H9 (cell line): ENCODE measurements around the gene TP53BP1. TPM values are rescaled to one million over a fixed set of nuclear protein-coding genes. Genes with fewer than 3 reads are reported as not detected.

Experiments used
- DNase-seq: peaks from one replicate; pipeline ENCODE4 v3.0.0-alpha.2; 2017
- H2AFZ ChIP-seq: one replicate; pipeline ENCODE4 v1.6.1; 2013; ENCODE audit warnings: mild to moderate bottlenecking, low read length, control low read depth, moderate library complexity
- H2AK5ac ChIP-seq: 2 replicates; pipeline ENCODE4 v1.6.1; 2013; ENCODE audit warnings: low read length, control low read depth, mixed read lengths; ENCODE audit not compliant: insufficient read length
- H2BK120ac ChIP-seq: one replicate; pipeline ENCODE4 v1.6.1; 2013; ENCODE audit warnings: low read depth, mild to moderate bottlenecking, low read length, control low read depth, inconsistent platforms; ENCODE audit not compliant: poor library complexity, severe bottlenecking
- H2BK12ac ChIP-seq: 2 replicates; pipeline ENCODE4 v1.6.1; 2013; ENCODE audit warnings: low read length, control low read depth, mixed read lengths, low read depth; ENCODE audit not compliant: insufficient read length
- H2BK15ac ChIP-seq: 2 replicates; pipeline ENCODE4 v1.6.1; 2013; ENCODE audit warnings: low read depth, low read length, control low read depth
- H2BK20ac ChIP-seq: one replicate; pipeline ENCODE4 v1.6.1; 2013; ENCODE audit warnings: low read depth, mild to moderate bottlenecking, low read length, control low read depth, inconsistent platforms; ENCODE audit not compliant: poor library complexity, severe bottlenecking
- H2BK5ac ChIP-seq: 2 replicates; pipeline ENCODE4 v1.6.1; 2013; ENCODE audit warnings: low read length, control low read depth, mixed read lengths; ENCODE audit not compliant: insufficient read length
- H3K14ac ChIP-seq: 2 replicates; pipeline ENCODE4 v1.6.1; 2013; ENCODE audit warnings: low read length, control low read depth; ENCODE audit not compliant: insufficient read depth
- H3K18ac ChIP-seq: 2 replicates; pipeline ENCODE4 v1.6.1; 2013; ENCODE audit warnings: low read depth, mild to moderate bottlenecking, mixed read lengths, low read length, control low read depth; ENCODE audit not compliant: insufficient read length
- H3K23ac ChIP-seq: 2 replicates; pipeline ENCODE4 v1.6.1; 2013; ENCODE audit warnings: low read length, control low read depth, mixed read lengths, low read depth; ENCODE audit not compliant: insufficient read length
- H3K23me2 ChIP-seq: 2 replicates; pipeline ENCODE4 v1.6.1; 2013; ENCODE audit warnings: low read depth, mild to moderate bottlenecking, mixed read lengths, low read length, control low read depth; ENCODE audit not compliant: insufficient read length, poor library complexity, severe bottlenecking
- H3K27ac ChIP-seq: 2 replicates; pipeline ENCODE4 v1.5.1; 2013; ENCODE audit warnings: low read length, control low read depth, mixed read lengths, low read depth; ENCODE audit not compliant: insufficient read length
- H3K27me3 ChIP-seq: 2 replicates; pipeline ENCODE4 v1.6.1; 2013; ENCODE audit warnings: low read length, control low read depth, inconsistent platforms; ENCODE audit not compliant: insufficient read depth
- H3K4ac ChIP-seq: 2 replicates; pipeline ENCODE4 v1.6.1; 2013; ENCODE audit warnings: low read depth, mild to moderate bottlenecking, control low read depth, inconsistent platforms, low read length, moderate library complexity
- H3K4me1 ChIP-seq: 2 replicates; pipeline ENCODE4 v1.6.1; 2013; ENCODE audit warnings: low read length, control low read depth, inconsistent platforms; ENCODE audit not compliant: insufficient read depth
- H3K4me2 ChIP-seq: 2 replicates; pipeline ENCODE4 v1.6.1; 2013; ENCODE audit warnings: low read length, control low read depth, mixed read lengths; ENCODE audit not compliant: insufficient read length, insufficient read depth
- H3K56ac ChIP-seq: 2 replicates; pipeline ENCODE4 v1.6.1; 2013; ENCODE audit warnings: low read depth, mild to moderate bottlenecking, mixed read lengths, low read length, control low read depth; ENCODE audit not compliant: insufficient read length
- H3K79me1 ChIP-seq: 2 replicates; pipeline ENCODE4 v1.6.1; 2013; ENCODE audit warnings: low read depth, mild to moderate bottlenecking, moderate library complexity, low read length, control low read depth, inconsistent platforms; ENCODE audit not compliant: insufficient read depth, poor library complexity, severe bottlenecking
- H3K79me2 ChIP-seq: 2 replicates; pipeline ENCODE4 v1.6.1; 2013; ENCODE audit warnings: low read length, control low read depth, inconsistent platforms; ENCODE audit not compliant: insufficient read depth
- H3K9ac ChIP-seq: 2 replicates; pipeline ENCODE4 v1.6.1; 2013; ENCODE audit warnings: low read length, control low read depth, mixed read lengths; ENCODE audit not compliant: insufficient read length; ENCODE audit errors: extremely low read depth
- H3K9me3 ChIP-seq: one replicate; pipeline ENCODE4 v1.6.1; 2013; ENCODE audit warnings: low read depth, low read length, inconsistent platforms; ENCODE audit not compliant: control insufficient read depth
- H3T11ph ChIP-seq: one replicate; pipeline ENCODE4 v1.6.1; 2013; ENCODE audit warnings: mild to moderate bottlenecking, low read length, control low read depth, inconsistent platforms
- H4K20me1 ChIP-seq: one replicate; pipeline ENCODE4 v1.6.1; 2013; ENCODE audit not compliant: control insufficient read depth, insufficient read length, insufficient read depth
- H4K5ac ChIP-seq: 2 replicates; pipeline ENCODE4 v1.6.1; 2013; ENCODE audit warnings: low read depth, mild to moderate bottlenecking, mixed read lengths, low read length, control low read depth; ENCODE audit not compliant: insufficient read length
- H4K8ac ChIP-seq: replicated peaks from 2 replicates; pipeline ENCODE4 v1.6.1; 2013; ENCODE audit warnings: low read length, control low read depth, mixed read lengths, low read depth; ENCODE audit not compliant: insufficient read length
- H4K91ac ChIP-seq: 2 replicates; pipeline ENCODE4 v1.6.1; 2013; ENCODE audit warnings: low read depth, mild to moderate bottlenecking, moderate library complexity, mixed read lengths, low read length, control low read depth; ENCODE audit not compliant: insufficient read length
- H3K27ac Mint-ChIP-seq, 3 experiments: 2 replicates in 2 of 3; 3 replicates in 1 of 3; pipeline ENCODE4 v1.8.0; 2020 to 2021; ENCODE audit warnings: mixed read lengths in 3 of 3, mild to moderate bottlenecking in 1 of 3, moderate library complexity in 1 of 3
- H3K27me3 Mint-ChIP-seq: 2 replicates; pipeline ENCODE4 v1.8.0; 2021; ENCODE audit warnings: low read depth, mild to moderate bottlenecking, moderate library complexity, mixed read lengths
- H3K36me3 Mint-ChIP-seq, 3 experiments: 2 replicates in 2 of 3; 3 replicates in 1 of 3; pipeline ENCODE4 v1.8.0; 2020 to 2021; ENCODE audit warnings: low read depth in 3 of 3, mixed read lengths in 3 of 3; ENCODE audit not compliant: insufficient read depth in 1 of 3
- H3K4me1 Mint-ChIP-seq, 2 experiments: 2 replicates each; pipeline ENCODE4 v1.8.0; 2020; ENCODE audit warnings: mixed read lengths in 2 of 2
- H3K4me3 Mint-ChIP-seq, 2 experiments: 2 replicates in 1 of 2; 3 replicates in 1 of 2; pipeline ENCODE4 v1.8.0; 2020 to 2021; ENCODE audit warnings: mild to moderate bottlenecking in 2 of 2, mixed read lengths in 2 of 2, moderate library complexity in 1 of 2
- H3K9me3 Mint-ChIP-seq, 2 experiments: 2 replicates in 1 of 2; 3 replicates in 1 of 2; pipeline ENCODE4 v1.8.0; 2020; ENCODE audit warnings: mild to moderate bottlenecking in 2 of 2, mixed read lengths in 2 of 2, moderate library complexity in 1 of 2
- CTCF ChIP-seq: fragments of 200-600 bp; sonication (generic); conservative IDR thresholded peaks from 3 replicates; pipeline ENCODE4 v1.8.0; 2021; ENCODE audit warnings: antibody characterized with exemption, mild to moderate bottlenecking
- WGBS: extraction: QIAGEN DNeasy Blood & Tissue Kit; methylation state at CpG from one replicate; pipeline ENCODE4 v1.1.7; 2013; ENCODE audit warnings: missing lambda C conversion rate, low lambda C conversion rate, mixed read lengths; ENCODE audit not compliant: insufficient read length; ENCODE audit errors: extremely low coverage; 5-methylcytosine and 5-hydroxymethylcytosine counted together
- total RNA-seq: library from RNA; stranded (reverse); gene quantifications from 2 replicates; pipeline ENCODE4 v1.2.1, GENCODE V29; 2021

TP53BP1 gene
- total RNA-seq, 1 experiment from 2014 or later = 81.5 TPM

GRCh38 chr15:43463507-43463906 lies 29.4 kb downstream of the TP53BP1 start:
- H3K56ac ChIP-seq = no peak overlapping the region
- no peak overlapping the region for H2BK12ac ChIP-seq
- Mint-ChIP-seq H3K36me3 (peaks cover 34 to 83% (median 59%) of the 10 kb centered on the region in 3 experiments; a peak in 6 of 7 replicates), H3K27me3 (no peaks in the 10 kb centered on the region), H3K4me3 (no peak overlapping the region), H3K4me1 (no peaks in the 10 kb centered on the region), H3K9me3 (no peaks in the 10 kb centered on the region), H3K27ac (peak overlapping the region in 1 of 3 experiments; percentile 87; a peak in 1 of 7 replicates)
- WGBS = no CpG with 5 or more reads among the region's 1 CpG
- H2AK5ac ChIP-seq = no peak overlapping the region
- no peak overlapping the region for H4K5ac ChIP-seq
- H2BK5ac ChIP-seq = no peak overlapping the region
- H3K14ac ChIP-seq = no peak overlapping the region
- H3K79me1 ChIP-seq = no peaks in the 10 kb centered on the region
- no peaks in the 10 kb centered on the region for H3K4me1 ChIP-seq
- no peak overlapping the region for H2BK120ac ChIP-seq
- H3K9ac ChIP-seq = no peak overlapping the region
- H4K20me1 ChIP-seq = no peaks in the 10 kb centered on the region
- H3K27me3 ChIP-seq = no peaks in the 10 kb centered on the region
- H3T11ph ChIP-seq = no peak overlapping the region
- H3K23me2 ChIP-seq = no peaks in the 10 kb centered on the region
- H4K8ac ChIP-seq = no peak overlapping the region
- no peak overlapping the region for H3K4me2 ChIP-seq
- H3K4ac ChIP-seq = no peak overlapping the region
- H2BK15ac ChIP-seq = no peak overlapping the region
- no peaks in the 10 kb centered on the region for H3K9me3 ChIP-seq
- no peak overlapping the region for H3K18ac ChIP-seq
- no peak overlapping the region for H2AFZ ChIP-seq
- H4K91ac ChIP-seq = no peak overlapping the region
- no peak for TF ChIP-seq CTCF
- no peak overlapping the region for H3K23ac ChIP-seq
- DNase-seq = no peak
- H3K27ac ChIP-seq = no peak overlapping the region
- H2BK20ac ChIP-seq = no peak overlapping the region
- H3K79me2 ChIP-seq = no peaks in the 10 kb centered on the region
